ENCODE results near the gene TRH. TPM values are rescaled to one million over a fixed set of nuclear protein-coding genes. Genes with fewer than 3 reads are reported as not detected.

TRH gene
- total RNA-seq, 1 experiment from 2014 or later = not detected

- H3K4me3 Mint-ChIP-seq (ENCODE audit: unreplicated experiment) = no peak overlapping the region
- intact Hi-C loops (cut with micrococcal nuclease; ENCODE audit: unreplicated experiment) = loop anchor here (1.0 to 5.0 kb wide), 5 partner anchors 50 to 300 kb away; no protein-coding TSS in a partner anchor
- no peaks in the 10 kb centered on the region for H3K4me1 ChIP-seq
- H3K4me3 ChIP-seq (ENCODE audit: low read depth, low read length) = no peak overlapping the region
- DNase-seq = peak; percentile 63 to 80
- POLR2A ChIA-PET = interaction anchor here (0.6 kb wide), 1 partner anchor 588 kb away, joined by 3 read pairs; no protein-coding TSS in a partner anchor
- H3K4me1 Mint-ChIP-seq (ENCODE audit: low read depth, unreplicated experiment) = no peaks in the 10 kb centered on the region
- no peak overlapping the region for H3K27ac Mint-ChIP-seq (ENCODE audit: unreplicated experiment)
- no TSS peak for BruUV-seq (replicated peaks)
- TF ChIP-seq, protein P1, sequence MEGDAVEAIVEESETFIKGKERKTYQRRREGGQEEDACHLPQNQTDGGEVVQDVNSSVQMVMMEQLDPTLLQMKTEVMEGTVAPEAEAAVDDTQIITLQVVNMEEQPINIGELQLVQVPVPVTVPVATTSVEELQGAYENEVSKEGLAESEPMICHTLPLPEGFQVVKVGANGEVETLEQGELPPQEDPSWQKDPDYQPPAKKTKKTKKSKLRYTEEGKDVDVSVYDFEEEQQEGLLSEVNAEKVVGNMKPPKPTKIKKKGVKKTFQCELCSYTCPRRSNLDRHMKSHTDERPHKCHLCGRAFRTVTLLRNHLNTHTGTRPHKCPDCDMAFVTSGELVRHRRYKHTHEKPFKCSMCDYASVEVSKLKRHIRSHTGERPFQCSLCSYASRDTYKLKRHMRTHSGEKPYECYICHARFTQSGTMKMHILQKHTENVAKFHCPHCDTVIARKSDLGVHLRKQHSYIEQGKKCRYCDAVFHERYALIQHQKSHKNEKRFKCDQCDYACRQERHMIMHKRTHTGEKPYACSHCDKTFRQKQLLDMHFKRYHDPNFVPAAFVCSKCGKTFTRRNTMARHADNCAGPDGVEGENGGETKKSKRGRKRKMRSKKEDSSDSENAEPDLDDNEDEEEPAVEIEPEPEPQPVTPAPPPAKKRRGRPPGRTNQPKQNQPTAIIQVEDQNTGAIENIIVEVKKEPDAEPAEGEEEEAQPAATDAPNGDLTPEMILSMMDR (IDR thresholded peaks at IDR 0.05; ENCODE audit: insufficient read depth in 1 of 2, low read depth in 1 of 2, low read length in 1 of 2, severe bottlenecking in 1 of 2, unreplicated experiment in 1 of 2) = peak; percentile 74 to 77
- no peaks in the 10 kb centered on the region for H3K9me3 ChIP-seq
- H3K27me3 ChIP-seq (replicated peaks; ENCODE audit: control insufficient read depth, insufficient read depth, low read length) = no peaks in the 10 kb centered on the region
- H3K36me3 Mint-ChIP-seq (ENCODE audit: insufficient read depth, unreplicated experiment) = no peaks in the 10 kb centered on the region
- H3K9me3 Mint-ChIP-seq (ENCODE audit: unreplicated experiment) = no peaks in the 10 kb centered on the region
- peaks cover 2% of the 10 kb centered on the region for H3K27me3 Mint-ChIP-seq (ENCODE audit: insufficient read depth, unreplicated experiment)
- CTCF ChIA-PET = interaction anchor here (0.5 to 2.7 kb wide), 13 partner anchors 49 to 452 kb away, joined by 3 to 34 read pairs (median 5); partner anchors contain the start of gene TMCC1
- no peaks in the 10 kb centered on the region for H3K36me3 ChIP-seq (ENCODE audit: control insufficient read depth, insufficient read depth, low read length)
These were observed 32.2 kb upstream of the TRH start for GRCh38 chr3:129942296-129942695.

- TF ChIP-seq, protein P1 (IDR thresholded peaks at IDR 0.05; ENCODE audit: insufficient read depth in 1 of 2, low read depth in 1 of 2, low read length in 1 of 2, severe bottlenecking in 1 of 2, unreplicated experiment in 1 of 2) = no peak
- no TSS peak for BruUV-seq (replicated peaks)
- no peaks in the 10 kb centered on the region for H3K36me3 ChIP-seq (ENCODE audit: control insufficient read depth, insufficient read depth, low read length)
- ChIA-PET POLR2A (no interaction called here), CTCF (interaction anchor here (0.6 to 2.7 kb wide), 7 partner anchors 49 to 453 kb away, joined by 3 to 34 read pairs (median 10); no protein-coding TSS in a partner anchor)
- no peaks in the 10 kb centered on the region for H3K27me3 ChIP-seq (replicated peaks; ENCODE audit: control insufficient read depth, insufficient read depth, low read length)
- Mint-ChIP-seq H3K27me3 (ENCODE audit: insufficient read depth, unreplicated experiment) (peaks cover 2% of the 10 kb centered on the region), H3K9me3 (ENCODE audit: unreplicated experiment) (no peaks in the 10 kb centered on the region), H3K27ac (ENCODE audit: unreplicated experiment) (no peak overlapping the region), H3K4me1 (ENCODE audit: low read depth, unreplicated experiment) (no peaks in the 10 kb centered on the region), H3K4me3 (ENCODE audit: unreplicated experiment) (no peak overlapping the region), H3K36me3 (ENCODE audit: insufficient read depth, unreplicated experiment) (peaks cover 4% of the 10 kb centered on the region)
- intact Hi-C loops (cut with micrococcal nuclease; ENCODE audit: unreplicated experiment) = loop anchor here (2.0 to 5.0 kb wide), 3 partner anchors 49 to 299 kb away; no protein-coding TSS in a partner anchor
- DNase-seq = no peak
- H3K4me1 ChIP-seq = no peaks in the 10 kb centered on the region
- H3K4me3 ChIP-seq (ENCODE audit: low read depth, low read length) = no peak overlapping the region
- H3K9me3 ChIP-seq = no peaks in the 10 kb centered on the region
These were observed 31.5 kb upstream of the TRH start for GRCh38 chr3:129943020-129943419.

GRCh38 chr3:129944709-129945108 is 29.8 kb upstream of the TRH start:
- DNase-seq = no peak
- no peaks in the 10 kb centered on the region for H3K9me3 Mint-ChIP-seq (ENCODE audit: unreplicated experiment)
- no peak overlapping the region for H3K4me3 ChIP-seq (ENCODE audit: low read depth, low read length)
- peaks cover 5% of the 10 kb centered on the region for H3K36me3 Mint-ChIP-seq (ENCODE audit: insufficient read depth, unreplicated experiment)
- ChIA-PET CTCF (no interaction called here), POLR2A (no interaction called here)
- no peaks in the 10 kb centered on the region for H3K4me1 ChIP-seq
- peaks cover 2% of the 10 kb centered on the region for H3K27me3 Mint-ChIP-seq (ENCODE audit: insufficient read depth, unreplicated experiment)
- TF ChIP-seq, protein P1 (IDR thresholded peaks at IDR 0.05; ENCODE audit: insufficient read depth in 1 of 2, low read depth in 1 of 2, low read length in 1 of 2, severe bottlenecking in 1 of 2, unreplicated experiment in 1 of 2) = no peak
- H3K27ac Mint-ChIP-seq (ENCODE audit: unreplicated experiment) = no peak overlapping the region
- BruUV-seq (replicated peaks) = no TSS peak
- no peak overlapping the region for H3K4me3 Mint-ChIP-seq (ENCODE audit: unreplicated experiment)
- H3K36me3 ChIP-seq (ENCODE audit: control insufficient read depth, insufficient read depth, low read length) = no peaks in the 10 kb centered on the region
- H3K4me1 Mint-ChIP-seq (ENCODE audit: low read depth, unreplicated experiment) = no peaks in the 10 kb centered on the region
- intact Hi-C loops (cut with micrococcal nuclease; ENCODE audit: unreplicated experiment) = loop anchor here (5.0 kb wide), 2 partner anchors 48 to 298 kb away; no protein-coding TSS in a partner anchor
- no peaks in the 10 kb centered on the region for H3K27me3 ChIP-seq (replicated peaks; ENCODE audit: control insufficient read depth, insufficient read depth, low read length)
- H3K9me3 ChIP-seq = no peaks in the 10 kb centered on the region
